ENCODE data around the gene KRR1.

DNA sequence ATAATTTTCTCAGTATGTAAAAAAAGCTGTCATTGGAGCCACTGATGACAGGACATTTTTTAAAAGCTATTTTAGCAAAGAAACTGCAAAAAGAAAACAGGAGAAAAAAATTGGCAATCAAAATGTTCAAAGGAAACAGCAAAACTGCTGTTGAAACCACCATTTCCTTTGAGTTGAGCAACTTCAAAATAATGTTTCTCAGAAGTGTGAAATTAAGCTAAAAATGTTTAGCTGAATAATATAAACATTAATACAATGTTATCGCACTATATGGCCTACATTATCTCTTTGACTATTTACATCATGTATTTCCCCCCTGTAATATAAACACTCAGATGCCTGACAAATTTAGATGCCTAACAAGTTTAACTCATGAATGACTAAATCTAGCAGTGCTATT, 54.2 kb downstream of the KRR1 start:
- TF ChIP-seq CTCF (conservative IDR thresholded peaks at IDR 0.05) (no peak), EZH2 (IDR thresholded peaks at IDR 0.05; ENCODE audit: low read depth) (no peak)

All from PC-9 (cell line).